C1 segment of cervical spinal cord (tissue), 14 donors: ENCODE data around the gene MUC4.
"Not testable (repeated sequence)": the region's sequence is repeated elsewhere in the genome, so short reads cannot be mapped to it uniquely, and the experiment has no call there.

ENCODE experiments used
- DNase-seq, 14 donors: peaks; one replicate each; lab custom pipeline; 2025; lab: John Stamatoyannopoulos, UW

The MUC4 gene

GRCh38 chr3:195746346-195746745, 65.4 kb downstream of the MUC4 start:
- no peak for DNase-seq

DNA sequence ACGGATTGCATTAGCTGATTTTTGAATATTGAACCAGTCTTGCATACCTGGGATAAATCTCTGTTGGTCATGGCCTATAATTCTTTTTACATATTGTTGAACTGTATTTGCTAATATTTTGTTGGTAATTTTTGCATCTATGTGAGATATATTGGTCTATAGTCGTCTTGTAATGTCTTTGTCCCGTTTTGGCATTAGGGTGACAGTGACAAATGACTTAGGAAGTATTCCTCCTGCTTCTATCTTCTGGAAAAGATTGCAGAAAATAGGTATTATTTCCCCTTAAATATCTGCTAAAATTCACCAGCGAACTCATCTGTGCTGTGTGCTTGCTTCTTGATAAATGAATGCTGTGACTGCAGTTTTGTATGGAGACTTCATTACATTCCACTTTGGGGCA, 67.3 kb downstream of the MUC4 start:
- DNase-seq = no peak

DNA sequence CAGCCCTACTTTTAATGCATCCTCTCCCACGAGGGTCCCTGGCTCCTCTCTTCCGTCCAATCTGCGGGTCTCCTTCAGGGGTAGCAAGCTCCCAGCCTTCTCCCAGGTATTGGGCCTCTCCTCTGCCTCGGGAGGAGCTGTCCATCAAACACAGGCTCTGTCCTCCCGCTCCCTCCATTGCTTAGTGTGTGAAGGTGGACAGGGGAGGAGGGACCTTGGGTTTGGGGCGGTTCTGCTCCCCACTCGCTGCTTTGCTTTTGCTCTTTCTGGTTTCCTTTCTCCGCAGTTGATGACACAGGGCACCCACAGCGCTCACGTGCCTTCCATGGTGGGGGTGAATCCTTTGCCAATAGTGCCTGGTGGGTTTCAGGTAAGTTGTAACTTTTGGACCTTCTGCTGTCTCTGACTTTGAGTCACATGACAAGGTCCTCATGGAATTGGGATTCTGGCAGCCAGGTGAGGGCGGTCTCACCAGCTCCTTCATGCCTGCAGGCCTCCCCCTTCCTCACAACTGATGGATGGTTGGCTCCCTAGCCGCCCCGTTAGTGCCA, 72.1 kb downstream of the MUC4 start:
- DNase-seq = no peak

- DNase-seq = no peak
Measured at GRCh38 chr3:195738274-195739044, 73.3 kb downstream of the MUC4 start.

- DNase-seq = not testable (repeated sequence)
Measured at GRCh38 chr3:195737782-195738181, 73.9 kb downstream of the MUC4 start.

DNA sequence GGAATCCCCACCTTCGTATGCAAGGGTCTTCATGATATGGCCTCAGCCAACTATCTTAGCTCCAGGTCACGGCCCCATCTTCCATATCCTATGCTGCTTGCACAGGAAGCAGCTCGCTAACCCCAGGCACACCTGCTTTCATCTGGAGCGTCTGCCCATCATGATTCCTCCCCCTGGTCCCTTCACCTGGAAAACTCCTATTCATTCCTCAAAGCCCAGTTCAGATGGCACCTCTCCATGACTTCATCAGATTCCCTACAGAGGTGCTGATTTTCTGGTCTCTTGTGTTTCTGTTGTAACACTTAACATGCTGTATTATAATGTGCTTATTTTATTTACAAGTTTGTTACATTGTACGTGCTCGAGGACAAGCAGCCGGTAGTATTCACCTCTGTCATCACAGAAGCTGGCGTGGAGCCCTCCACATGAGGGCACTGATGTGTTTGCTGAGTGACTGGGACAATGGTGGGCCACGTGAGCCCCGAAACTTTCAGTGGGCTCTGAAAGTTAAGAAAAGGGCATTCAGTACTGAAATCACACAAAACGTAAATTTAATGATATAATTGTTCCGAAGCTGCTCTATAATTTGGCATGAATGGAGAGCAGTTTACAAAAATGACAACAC, 74.8 kb downstream of the MUC4 start:
- no peak for DNase-seq

- no peak for DNase-seq
Measured at GRCh38 chr3:195735036-195735695, 76.6 kb downstream of the MUC4 start.

GRCh38 chr3:195732940-195733339, 78.8 kb downstream of the MUC4 start:
- DNase-seq = no peak

- no peak for DNase-seq
Measured at GRCh38 chr3:195731356-195731905, 80.3 kb downstream of the MUC4 start.

GRCh38 chr3:195729476-195730251, 82.1 kb downstream of the MUC4 start:
- DNase-seq = no peak

GRCh38 chr3:195728789-195729188, 82.9 kb downstream of the MUC4 start:
- DNase-seq = not testable (repeated sequence)

DNA sequence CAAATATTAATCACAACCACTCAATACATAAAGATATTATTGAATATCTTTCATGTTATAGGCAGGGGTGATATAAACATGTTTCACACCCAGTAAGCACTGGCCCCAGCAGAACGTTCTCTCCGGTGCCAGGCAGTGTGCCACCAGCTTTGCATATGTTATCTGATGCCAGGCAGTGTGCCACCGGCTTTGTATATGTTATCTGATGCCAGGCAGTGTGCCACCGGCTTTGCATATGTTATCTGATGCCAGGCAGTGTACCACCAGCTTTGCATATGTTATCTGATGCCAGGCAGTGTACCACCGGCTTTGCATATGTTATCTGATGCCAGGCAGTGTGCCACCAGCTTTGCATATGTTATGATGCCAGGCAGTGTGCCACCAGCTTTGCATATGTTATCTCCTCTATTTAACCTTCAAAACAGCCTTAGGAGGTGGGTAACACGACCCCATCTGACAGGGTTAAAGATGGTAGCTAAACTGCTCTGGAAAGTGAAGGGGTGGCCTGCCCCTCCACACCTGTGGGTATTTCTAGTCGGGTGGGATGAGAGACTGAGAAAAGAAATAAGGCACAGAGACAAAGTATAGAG, 84.0 kb downstream of the MUC4 start:
- DNase-seq = no peak

DNA sequence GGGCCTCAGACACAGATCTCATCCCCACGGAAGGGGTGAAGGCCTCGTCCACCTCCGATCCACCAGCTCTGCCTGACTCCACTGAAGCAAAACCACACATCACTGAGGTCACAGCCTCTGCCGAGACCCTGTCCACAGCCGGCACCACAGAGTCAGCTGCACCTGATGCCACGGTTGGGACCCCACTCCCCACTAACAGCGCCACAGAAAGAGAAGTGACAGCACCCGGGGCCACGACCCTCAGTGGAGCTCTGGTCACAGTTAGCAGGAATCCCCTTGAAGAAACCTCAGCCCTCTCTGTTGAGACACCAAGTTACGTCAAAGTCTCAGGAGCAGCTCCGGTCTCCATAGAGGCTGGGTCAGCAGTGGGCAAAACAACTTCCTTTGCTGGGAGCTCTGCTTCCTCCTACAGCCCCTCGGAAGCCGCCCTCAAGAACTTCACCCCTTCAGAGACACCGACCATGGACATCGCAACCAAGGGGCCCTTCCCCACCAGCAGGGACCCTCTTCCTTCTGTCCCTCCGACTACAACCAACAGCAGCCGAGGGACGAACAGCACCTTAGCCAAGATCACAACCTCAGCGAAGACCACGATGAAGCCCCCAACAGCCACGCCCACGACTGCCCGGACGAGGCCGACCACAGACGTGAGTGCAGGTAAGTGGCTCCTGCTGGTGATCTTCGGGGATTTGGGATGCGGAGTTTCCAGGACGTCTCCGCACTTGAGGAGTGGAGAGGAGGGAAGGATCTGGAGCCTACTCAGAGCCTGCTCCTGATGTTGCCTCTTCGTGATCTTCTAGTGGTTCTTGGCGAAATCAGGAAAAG, 85.6 kb downstream of the MUC4 start:
- DNase-seq = not testable (repeated sequence)

GRCh38 chr3:195724363-195724762, 87.4 kb downstream of the MUC4 start:
- DNase-seq = not testable (repeated sequence)

DNA sequence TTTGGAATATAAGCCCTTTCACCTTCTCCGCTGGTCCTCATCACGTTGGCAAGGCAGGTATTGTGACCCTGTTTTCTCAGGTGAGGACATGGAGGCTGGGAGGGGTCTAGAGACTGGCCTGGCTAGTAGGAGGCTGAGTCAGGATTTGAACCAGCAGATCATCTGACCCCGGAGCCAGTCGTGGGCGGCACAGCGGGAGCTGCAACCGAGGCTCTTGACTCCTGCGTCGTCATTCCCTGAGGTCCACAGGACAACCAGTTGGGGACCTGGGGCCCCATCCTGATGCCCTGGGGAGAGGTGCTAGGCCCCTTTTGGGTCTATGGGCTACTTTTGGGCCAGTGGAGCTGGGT, 88.8 kb downstream of the MUC4 start:
- not testable (repeated sequence) for DNase-seq

DNA sequence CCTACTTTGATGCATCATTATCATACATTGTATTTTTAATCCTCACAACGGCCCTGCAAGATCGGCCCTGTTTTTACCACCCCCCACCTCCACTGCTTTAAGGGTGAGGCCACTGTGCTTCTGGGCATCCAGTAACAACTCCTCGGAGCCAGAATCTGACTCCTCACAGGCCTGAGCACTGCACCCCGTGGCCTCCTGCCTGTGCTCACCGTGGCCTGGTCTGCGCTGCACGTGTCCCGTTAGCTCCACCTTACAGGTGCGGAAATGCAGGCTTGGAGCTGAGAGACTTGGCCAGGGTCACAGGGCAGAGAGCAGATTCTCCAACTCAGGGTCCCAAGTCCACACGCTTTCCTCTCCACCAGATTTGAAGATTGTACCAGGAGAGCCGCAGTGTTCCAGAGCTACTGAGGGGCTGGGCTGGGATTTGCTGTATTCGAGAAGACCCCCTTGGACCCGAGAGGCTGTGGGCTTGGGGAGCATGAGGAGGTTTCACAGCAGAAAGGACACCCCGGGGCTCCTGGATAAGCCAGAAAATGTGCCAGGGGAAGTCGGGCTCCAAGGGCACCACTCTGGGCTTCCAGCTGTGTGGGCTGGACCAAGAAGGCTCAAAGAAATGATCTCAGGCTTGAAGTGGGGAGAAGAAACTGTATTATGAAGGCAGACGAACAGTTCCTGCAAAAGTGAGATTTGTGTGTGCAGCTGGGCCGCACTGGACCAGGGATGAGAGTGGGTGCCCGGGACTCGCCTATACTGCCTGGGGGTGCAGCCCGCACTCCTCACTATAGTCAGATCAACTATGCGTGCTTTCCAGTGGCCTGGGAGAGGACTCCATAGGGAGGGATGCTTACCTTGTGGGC, 89.4 kb downstream of the MUC4 start:
- not testable (repeated sequence) for DNase-seq

DNA sequence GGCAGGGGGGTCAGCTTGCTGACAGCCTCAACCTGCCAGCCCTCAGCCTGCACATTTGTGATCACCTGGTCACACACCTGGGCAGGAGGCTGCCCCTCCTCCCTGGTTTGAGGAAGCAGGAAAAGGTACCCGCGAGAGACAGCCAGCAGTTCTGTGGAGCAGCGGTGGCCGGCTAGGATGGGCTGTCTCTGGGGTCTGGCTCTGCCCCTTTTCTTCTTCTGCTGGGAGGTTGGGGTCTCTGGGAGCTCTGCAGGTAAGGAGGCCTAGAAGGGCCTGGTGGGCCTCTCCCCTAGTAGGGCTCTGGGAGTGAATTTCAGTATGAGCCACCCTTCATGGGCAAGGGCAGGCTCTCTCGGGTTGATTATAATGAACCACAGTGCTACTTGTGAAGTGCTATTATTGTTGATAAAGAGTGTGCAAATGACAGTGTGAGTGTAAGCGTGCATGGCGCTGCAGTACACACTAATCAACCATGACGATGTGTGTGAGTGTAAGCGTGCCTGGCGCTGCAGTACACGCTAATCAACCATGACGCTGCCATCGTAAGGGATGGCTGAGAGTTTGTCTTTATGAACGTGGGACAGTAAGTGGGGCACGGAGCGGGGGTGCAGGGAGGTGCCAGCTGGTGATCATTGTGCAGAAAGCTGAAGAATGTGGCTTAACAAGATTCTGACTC, 90.8 kb downstream of the MUC4 start, which contains the start of gene MUC20:
Gene MUC20 (plus strand): TSS at position 148 of the 676 bp plus-strand sequence. CDS start 30 bp downstream, at position 178.
- not testable (repeated sequence) for DNase-seq

DNA sequence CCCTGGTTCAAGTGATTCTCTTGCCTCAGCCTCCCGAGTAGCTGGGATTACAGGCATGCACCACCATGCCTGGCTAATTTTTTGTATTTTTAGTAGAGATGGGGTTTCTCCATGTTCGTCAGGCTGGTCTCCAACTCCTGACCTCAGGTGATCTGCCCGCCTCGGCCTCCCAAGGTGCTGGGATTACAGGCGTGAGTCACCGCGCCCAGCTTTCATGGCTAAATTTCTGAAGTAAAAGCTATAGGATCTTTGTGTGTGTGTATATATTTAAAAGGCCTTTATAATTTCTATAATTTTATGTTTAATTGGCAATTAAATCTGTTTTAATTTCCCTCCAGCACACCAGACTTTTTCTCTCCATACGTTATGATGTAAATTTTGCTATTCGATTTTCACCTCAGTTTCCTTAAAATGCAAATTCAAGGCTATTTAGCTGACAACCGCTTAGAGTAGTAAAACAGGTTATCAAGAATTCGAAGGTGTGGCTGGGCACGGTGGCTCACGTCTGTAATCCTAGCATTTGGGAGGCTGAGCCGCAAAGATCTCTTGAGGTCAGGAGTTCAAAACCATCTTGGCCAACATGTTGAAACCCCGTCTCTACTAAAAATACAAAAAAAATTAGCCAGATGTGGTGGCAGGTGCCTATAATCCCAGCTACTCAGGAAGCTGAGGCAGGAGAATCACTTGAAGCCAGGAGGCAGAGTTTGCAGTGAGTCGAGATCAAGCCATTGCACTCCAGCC, 92.0 kb downstream of the MUC4 start:
- not testable (repeated sequence) for DNase-seq
